NCI-H1092 (cell line): ENCODE results near the gene RECK.
"Not testable (repeated sequence)": the region's sequence is repeated elsewhere in the genome, so short reads cannot be mapped to it uniquely, and the experiment has no call there.

Experiments used
- DNase-seq: peaks from one replicate; lab custom pipeline; 2025; lab: John Stamatoyannopoulos, UW

Gene RECK

DNA sequence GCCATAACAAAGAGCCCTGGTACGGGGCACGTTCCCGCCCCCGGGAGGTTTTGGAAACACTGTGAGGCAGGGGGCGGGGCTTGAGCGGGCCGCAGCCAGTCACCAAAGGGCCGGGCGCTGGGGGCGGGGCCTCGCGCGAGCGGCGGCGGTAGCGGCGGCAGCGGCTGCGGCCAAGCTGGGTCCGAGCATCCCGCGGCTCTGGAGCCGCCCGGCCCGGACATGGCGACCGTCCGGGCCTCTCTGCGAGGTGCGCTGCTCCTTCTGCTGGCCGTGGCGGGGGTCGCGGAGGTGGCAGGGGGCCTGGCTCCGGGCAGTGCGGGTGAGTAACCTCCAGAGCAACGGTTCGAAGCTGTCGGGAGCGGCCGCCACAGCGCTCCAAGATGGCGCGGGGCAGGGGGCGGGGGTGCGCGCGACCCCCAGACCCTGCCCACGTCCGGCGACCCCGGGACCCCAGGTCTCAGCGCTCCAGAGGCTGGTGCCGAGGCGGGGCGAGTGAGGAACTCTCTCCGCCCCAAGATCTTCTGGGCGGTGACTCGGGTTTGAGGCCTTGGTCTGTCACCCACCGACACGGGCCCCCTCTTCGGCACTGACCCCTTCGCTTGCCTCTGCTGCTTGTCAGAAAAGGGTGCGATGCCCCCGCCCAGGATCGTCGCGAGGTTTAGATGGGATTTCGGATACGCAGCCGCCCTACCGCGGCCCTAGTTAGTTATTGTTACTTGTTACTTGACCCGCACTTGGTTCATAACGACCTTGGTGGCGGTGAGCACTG, at the start of gene RECK:
TSS of gene RECK (plus strand) at position 134 of the 769 bp plus-strand sequence. CDS start at position 220, 86 bp downstream.
- peak; percentile 73 for DNase-seq

GRCh38 chr9:35990155-35990554, 46.6 kb upstream of the RECK start:
- DNase-seq, result no peak

GRCh38 chr9:35993136-35993535, 43.6 kb upstream of the RECK start:
- not testable (repeated sequence) for DNase-seq

DNA sequence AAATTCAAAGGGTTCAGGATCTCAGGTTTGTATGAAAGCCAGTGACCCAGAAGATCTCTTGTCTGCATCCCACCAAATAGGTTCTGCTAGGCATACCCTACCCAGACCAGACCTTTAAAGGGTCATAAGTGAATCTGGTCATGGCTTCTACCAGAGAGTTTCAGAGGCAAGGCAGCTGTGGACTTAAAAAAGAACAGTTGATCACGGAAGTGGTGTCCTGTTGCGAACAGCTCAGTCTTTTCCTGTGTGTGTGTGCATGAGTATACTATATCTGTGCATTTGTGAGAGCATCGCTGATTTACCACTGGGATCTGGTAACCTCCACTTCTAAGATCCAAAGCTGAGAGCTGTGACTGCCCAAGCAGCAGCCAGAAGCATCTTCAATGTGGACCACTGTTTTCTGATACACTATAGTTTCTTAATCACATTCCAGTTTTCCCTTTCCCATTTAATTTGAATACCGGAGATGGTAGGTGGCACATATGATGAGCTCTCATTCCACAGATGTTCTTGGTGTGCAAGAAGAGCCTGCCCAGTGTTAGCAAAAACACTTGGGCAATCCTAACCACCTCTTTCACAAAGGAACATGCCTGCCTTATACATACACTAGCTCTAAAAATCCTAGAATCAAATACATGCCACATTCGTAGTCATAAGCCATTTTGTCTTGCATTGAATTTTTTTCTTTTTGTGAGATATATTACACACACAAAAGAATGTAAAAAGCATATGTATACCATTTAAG, 42.6 kb upstream of the RECK start:
- DNase-seq, result no peak

- no peak for DNase-seq
Observed at GRCh38 chr9:35994959-35995358, 41.8 kb upstream of the RECK start.

DNA sequence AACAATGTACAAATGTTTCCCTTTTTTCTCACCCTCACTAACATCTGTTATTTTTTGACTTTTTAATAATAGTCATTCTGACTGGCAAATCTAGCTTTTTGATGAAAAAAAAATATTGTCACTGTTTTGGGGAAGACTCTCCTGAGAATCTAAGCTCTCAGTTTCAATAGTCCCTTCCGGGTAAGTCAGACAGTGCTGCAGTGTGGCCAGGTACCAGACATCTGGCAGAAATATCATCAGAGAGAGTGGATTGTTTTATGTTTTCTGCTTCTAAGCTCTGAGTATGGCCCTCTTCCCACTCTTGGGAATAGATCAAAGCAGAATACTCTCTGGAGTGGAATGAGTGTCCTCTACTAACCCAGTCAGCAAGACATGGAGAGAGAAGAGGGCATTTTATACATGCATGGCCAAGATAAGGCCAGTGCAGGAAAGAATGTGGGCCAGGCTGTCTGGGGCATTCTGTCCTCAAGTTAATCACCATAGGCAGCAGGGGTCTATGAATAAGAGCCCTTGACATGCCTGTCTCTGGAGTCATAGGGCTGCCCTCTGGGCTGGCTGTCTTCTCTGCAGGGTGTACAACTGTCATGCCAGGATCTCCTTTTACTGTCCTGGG, 40.2 kb upstream of the RECK start:
- no peak for DNase-seq

GRCh38 chr9:35997016-35997415, 39.7 kb upstream of the RECK start:
- not testable (repeated sequence) for DNase-seq

DNA sequence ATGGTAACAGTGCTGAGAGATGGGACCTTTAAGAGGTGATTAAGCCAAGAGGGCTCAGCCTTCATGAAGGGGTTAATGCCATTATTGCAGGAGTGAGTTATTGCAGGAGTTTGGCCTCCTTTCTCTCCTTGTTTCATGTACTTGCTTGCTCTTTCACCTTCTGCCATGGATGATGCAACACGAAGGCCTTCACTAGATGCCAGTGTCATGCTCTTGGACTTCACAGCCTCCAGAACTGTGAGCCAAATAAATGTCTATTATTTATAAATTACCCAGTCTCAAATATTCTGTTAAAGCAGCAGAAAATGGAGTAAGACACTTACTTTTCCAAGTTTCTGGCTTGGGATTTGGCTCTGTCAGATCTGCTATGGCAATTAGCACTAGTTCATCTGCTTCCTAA, 38.4 kb upstream of the RECK start:
- no peak for DNase-seq

DNA sequence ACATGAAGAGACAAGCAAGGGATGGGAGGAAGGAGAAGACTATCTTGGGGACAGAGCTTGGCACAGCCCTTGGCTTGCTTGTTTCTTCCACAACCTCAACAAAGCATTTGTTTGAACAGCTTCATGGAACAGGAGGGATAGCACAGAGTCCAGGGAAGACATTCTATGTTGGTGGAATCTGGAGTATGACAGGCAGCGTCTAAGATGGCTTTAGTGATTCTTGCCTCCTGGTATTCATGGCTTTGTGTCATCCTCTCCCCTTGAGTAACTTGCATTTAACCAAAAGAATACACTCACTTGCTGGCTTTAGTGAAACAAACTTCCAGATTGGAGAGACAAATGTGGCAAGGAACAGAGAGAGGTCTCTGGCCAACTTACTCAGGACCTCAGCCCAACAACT, 30.8 kb upstream of the RECK start:
- DNase-seq, result no peak

- no peak for DNase-seq
Observed at GRCh38 chr9:36006549-36007315, 30.0 kb upstream of the RECK start.

DNA sequence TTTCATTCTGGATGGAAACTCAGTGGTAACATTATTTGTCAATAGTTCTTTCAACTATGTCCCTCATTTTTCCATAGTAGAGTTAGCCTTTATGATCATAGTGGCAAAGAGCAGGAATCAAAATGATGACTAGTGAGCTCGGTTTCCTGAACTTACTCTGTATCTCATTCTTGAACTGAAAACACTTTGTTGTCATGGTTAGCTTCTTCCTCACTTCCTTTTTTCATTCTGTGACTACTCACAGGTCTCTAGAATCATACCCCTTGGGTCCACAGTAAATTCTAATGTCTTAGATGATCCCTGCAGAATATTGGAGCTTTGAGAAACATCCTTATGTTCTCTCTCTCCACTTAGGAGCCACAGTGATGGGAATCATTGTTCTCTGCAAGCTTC, 29.4 kb upstream of the RECK start:
- no peak for DNase-seq

DNA sequence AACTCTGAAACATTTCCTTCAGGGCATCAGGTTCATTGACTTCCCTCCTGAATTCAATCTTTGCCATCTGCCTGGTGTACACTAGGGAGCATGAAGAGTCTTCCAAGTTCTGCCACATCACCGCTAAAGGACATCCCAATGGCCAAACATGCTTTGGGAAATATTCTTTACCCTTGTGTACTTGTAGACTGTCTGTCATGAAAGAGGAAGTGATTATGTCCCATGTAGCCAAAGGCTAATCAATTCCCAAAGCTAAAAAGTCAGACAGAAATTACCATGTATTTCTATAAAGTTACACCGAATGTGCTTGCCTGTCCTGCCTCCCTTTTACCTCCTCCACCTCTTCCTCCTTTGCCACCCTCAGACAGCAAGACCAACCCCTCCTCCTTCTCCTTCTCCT, 28.9 kb upstream of the RECK start:
- no peak for DNase-seq

- peak; percentile 25 for DNase-seq
Observed at GRCh38 chr9:36008774-36009300, 27.9 kb upstream of the RECK start.

DNA sequence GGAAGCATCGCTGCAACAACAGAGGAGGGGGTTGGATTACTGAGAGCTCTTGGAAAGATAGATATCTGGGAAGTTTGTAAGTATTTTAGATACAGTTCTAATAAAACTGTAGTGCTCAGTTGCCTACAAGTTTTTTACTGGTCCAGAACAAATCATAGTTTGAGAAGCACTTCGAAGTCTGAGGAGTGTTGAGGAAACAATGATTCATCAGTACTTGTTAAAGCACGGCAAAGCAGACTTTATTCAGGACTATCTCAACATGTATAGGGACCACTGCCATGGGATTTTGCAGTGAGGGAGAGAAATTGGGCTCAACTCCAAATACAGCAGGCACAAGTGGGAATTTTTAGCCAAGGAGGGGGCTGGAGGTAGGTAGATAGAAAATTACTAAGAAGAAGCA, 25.3 kb upstream of the RECK start:
- DNase-seq, result no peak

DNA sequence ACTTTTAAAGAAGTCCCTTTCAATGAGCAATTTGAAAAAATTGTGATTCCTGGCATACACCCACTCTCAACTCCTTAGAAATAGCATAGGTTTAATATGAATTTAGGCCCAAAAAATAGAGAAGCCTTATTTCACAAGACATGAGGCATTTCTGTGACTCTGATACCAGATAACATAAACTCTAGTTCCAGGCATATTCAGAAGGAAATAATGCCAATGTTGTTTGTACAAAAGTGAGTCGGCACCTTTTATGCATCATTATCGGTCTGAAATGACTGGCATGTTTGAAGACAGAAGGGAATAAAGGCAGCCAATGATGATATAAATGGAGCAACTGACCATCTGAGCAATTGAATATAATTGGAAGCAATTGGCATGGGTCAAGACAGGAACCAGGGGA, 19.4 kb upstream of the RECK start:
- DNase-seq, result no peak

DNA sequence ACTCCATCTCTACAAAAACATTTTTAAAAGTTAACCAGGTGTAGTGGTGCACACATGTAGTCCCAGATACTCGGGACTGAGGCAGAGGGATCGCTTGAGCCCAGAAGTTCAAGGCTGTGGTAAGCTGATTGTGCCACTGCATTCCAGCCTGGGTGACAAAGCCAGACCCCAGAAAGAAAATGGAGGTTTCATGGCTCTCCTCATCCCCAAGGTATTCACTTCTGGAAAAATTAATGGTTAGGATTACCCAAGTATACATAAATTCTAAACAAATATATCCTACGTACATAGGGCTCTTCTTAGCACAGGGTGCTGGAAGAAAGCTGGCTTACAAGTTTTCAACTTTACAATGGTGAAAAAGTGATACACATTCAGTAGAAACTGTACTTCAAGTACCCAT, 18.6 kb upstream of the RECK start:
- no peak for DNase-seq

DNA sequence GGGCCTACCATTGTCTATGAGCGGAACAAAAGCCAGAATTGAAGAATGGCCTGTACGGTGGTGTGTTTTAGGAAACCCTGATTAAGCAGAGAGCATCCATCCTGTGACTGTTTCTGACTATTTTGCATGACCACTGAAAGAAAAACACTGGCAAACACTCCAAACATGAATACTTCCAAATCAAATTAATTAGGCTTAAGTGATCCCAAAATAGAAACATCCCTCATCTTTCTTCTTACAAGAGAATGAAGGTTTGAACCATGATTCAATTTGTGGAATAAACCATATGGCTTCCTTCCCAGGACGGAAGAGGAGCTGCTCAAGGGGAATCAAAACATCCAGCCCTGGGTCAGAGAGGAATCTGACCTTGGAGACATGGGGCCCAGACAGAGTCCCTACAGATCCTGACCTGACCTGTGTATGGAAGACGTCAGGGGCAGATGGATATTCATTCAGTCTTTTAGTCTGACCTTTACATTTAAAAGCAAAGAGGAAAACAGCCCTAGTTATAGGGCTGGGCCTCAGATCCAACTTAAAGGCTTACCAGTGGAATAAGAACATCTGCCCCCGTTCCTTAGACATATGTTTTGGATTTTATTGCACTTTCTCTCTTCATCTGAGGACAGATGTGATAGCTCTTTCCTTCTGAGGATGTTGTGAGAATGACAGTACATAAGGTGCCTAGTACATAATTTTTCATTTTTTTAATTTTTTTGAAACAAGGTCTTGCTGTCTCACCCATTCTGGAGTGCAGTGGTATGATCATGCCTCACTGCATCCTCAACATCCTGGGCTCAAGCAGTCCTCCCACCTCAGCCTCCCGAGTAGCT, 17.6 kb upstream of the RECK start:
- DNase-seq, result no peak

GRCh38 chr9:36021968-36022367, 14.7 kb upstream of the RECK start:
- DNase-seq, result no peak

GRCh38 chr9:36023260-36024048, 13.3 kb upstream of the RECK start:
- DNase-seq, result peak; percentile 47

GRCh38 chr9:36025746-36026145, 11.0 kb upstream of the RECK start:
- no peak for DNase-seq
